RWPE1 (cell line): ENCODE results near the gene DNLZ.

Experiments
- CTCF ChIA-PET: fragments of 350-600 bp; sonication (Branson Sonifier 250); formaldehyde crosslinking; extraction: SDS; loops from one replicate; lab custom pipeline; 2021; lab: Yijun Ruan, JAX
- POLR2A ChIA-PET: fragments of 400-600 bp; formaldehyde crosslinking; extraction: SDS; loops from one replicate; lab custom pipeline; 2020; ENCODE audit warnings: antibody characterized with exemption; ENCODE audit not compliant: low non-redundant PET; lab: Yijun Ruan, JAX
- DNase-seq: peaks from one replicate; pipeline ENCODE4 v3.0.0; 2012; ENCODE audit warnings: low spot score
- H3K27ac ChIP-seq: fragments of 450-650 bp; 2 replicates; pipeline ENCODE4 v1.5.1; 2017
- CTCF ChIP-seq: fragments of 450-650 bp; conservative IDR thresholded peaks from 2 replicates; pipeline ENCODE4 v1.5.1; 2017; ENCODE audit warnings: low read depth, mild to moderate bottlenecking

Gene DNLZ

GRCh38 chr9:136363106-136363948 lies at the start of gene DNLZ:
TSS of gene DNLZ (minus strand) at chr9:136363744. CDS start at chr9:136363714, 30 bp downstream.
- ChIA-PET CTCF (interaction anchor here (0.5 to 3.7 kb wide), 26 partner anchors 9 to 766 kb away, joined by 3 to 23 read pairs (median 4); partner anchors contain the start of gene SNAPC4), POLR2A (interaction anchor here (0.5 to 1.3 kb wide), 5 partner anchors 9 to 33 kb away, joined by 3 to 12 read pairs (median 4); no protein-coding TSS in a partner anchor)
- peak; percentile 100 for TF ChIP-seq CTCF
- peak; percentile 100 for DNase-seq
- H3K27ac ChIP-seq, result peak within 1 kb of the TSS; percentile 88

GRCh38 chr9:136412962-136413361 lies 49.4 kb upstream of the DNLZ start:
- ChIA-PET POLR2A (interaction anchor here (0.5 to 1.0 kb wide), 2 partner anchors 54 to 68 kb away, joined by 3 to 4 read pairs; no protein-coding TSS in a partner anchor), CTCF (interaction anchor here (0.5 to 0.7 kb wide), 2 partner anchors 72 to 116 kb away, joined by 3 read pairs; no protein-coding TSS in a partner anchor)
- no peak for TF ChIP-seq CTCF
- 0 out of 2 replicates have a peak overlapping the region, but pooled peaks have one; percentile 8 for H3K27ac ChIP-seq
- DNase-seq, result no peak

GRCh38 chr9:136411378-136411777 lies 47.8 kb upstream of the DNLZ start:
- TF ChIP-seq CTCF, result no peak
- peak; percentile 38 for DNase-seq
- ChIA-PET POLR2A (interaction anchor here (0.6 kb wide), 1 partner anchor 280 kb away, joined by 3 read pairs; no protein-coding TSS in a partner anchor), CTCF (interaction anchor here (1.0 kb wide), 1 partner anchor 72 kb away, joined by 3 read pairs; no protein-coding TSS in a partner anchor)
- peak overlapping the region; percentile 78 for H3K27ac ChIP-seq

GRCh38 chr9:136410500-136411287 lies 47.1 kb upstream of the DNLZ start, which contains the start of the genes ENTR1 and PMPCA:
TSS of gene ENTR1 (minus strand) at chr9:136410614. CDS start at chr9:136410397, 217 bp downstream.
TSS of gene PMPCA (plus strand) at chr9:136410658. CDS start at chr9:136410669, 11 bp downstream.
- ChIA-PET POLR2A (interaction anchor here (1.3 kb wide), 1 partner anchor 9 kb away, joined by 4 read pairs; no protein-coding TSS in a partner anchor), CTCF (interaction anchor here (1.0 to 2.2 kb wide), 3 partner anchors 11 to 71 kb away, joined by 3 to 18 read pairs (median 3); partner anchors contain the start of gene SNAPC4)

More at GRCh38 chr9:136410500-136411287, 47.1 kb upstream of the DNLZ start, which contains the start of the genes ENTR1 and PMPCA:
- peak; percentile 99 for DNase-seq
- no peak for TF ChIP-seq CTCF
- peak within 1 kb of the TSS; percentile 78 for H3K27ac ChIP-seq
